Stomach (tissue), 9 donors: Measurements from ENCODE around the gene NEK10. TPM values are rescaled to one million over a fixed set of nuclear protein-coding genes. Genes with fewer than 3 reads are reported as not detected.
A peak's percentile ranks its signal among the peaks of the same experiment; 100 is the strongest.

Source experiments
- DNase-seq, 2 donors: peaks; one replicate each; pipeline versions ENCODE4 v3.0.0 to v3.0.0-alpha.2; 2013 to 2019
- H3K27ac ChIP-seq, 5 donors: fragments of 200-600 bp in 4 of 5; sonication (generic) in 4 of 5; one replicate each; pipeline ENCODE4 v1.5.1; 2013 to 2019; ENCODE audit warnings: mild to moderate bottlenecking in 1 of 5, moderate library complexity in 1 of 5
- H3K27me3 ChIP-seq, 3 donors: fragments of 200-600 bp; sonication (generic); one replicate each; pipeline ENCODE4 v1.5.1; 2017 to 2019; ENCODE audit warnings: mixed run types in 1 of 3
- H3K36me3 ChIP-seq, 4 donors: fragments of 200-600 bp; sonication (generic); 1 replicate in 3 of 4; 2 replicates in 1 of 4; pipeline ENCODE4 v1.5.1; 2016 to 2019
- H3K4me1 ChIP-seq, 4 donors: fragments of 200-600 bp; sonication (generic); one replicate each; pipeline ENCODE4 v1.5.1; 2016 to 2019
- H3K4me3 ChIP-seq, 4 donors: fragments of 200-600 bp; sonication (generic) in 3 of 4; one replicate each; pipeline ENCODE4 v1.5.1; 2016 to 2019; ENCODE audit warnings: mild to moderate bottlenecking in 1 of 4
- H3K9me3 ChIP-seq, 4 donors: fragments of 200-600 bp; sonication (generic); one replicate each; pipeline ENCODE4 v1.5.1; 2016 to 2019
- EP300 ChIP-seq: sonication (generic); formaldehyde crosslinking; IDR thresholded peaks from one replicate; pipeline ENCODE4 v1.6.1; 2017; ENCODE audit warnings: antibody characterized with exemption
- POLR2A ChIP-seq, 4 donors: fragments of 450-650 bp; IDR thresholded peaks; one replicate each; pipeline ENCODE4 v1.6.1; 2016; ENCODE audit warnings: antibody characterized with exemption in 4 of 4, control low read depth in 2 of 4, mild to moderate bottlenecking in 1 of 4, moderate library complexity in 1 of 4
- POLR2AphosphoS5 ChIP-seq, 3 donors: sonication (generic); formaldehyde crosslinking; IDR thresholded peaks; one replicate each; pipeline ENCODE4 v1.6.1; 2016; ENCODE audit warnings: antibody characterized with exemption in 3 of 3
- WGBS, 5 donors: extraction: QIAGEN DNeasy Blood & Tissue Kit in 3 of 5; methylation state at CpG; one replicate each; pipeline versions ENCODE4 v1.1.5 to v1.1.7; 2013 to 2018; 5-methylcytosine and 5-hydroxymethylcytosine counted together
- intact Hi-C: fragments of 100-400 bp; cut with DNase I; formaldehyde crosslinking; loops from one replicate; pipeline ENCODE4 v1.15.1; 2023; ENCODE audit warnings: low total_unique reads
- polyA plus RNA-seq, 3 donors: library from polyadenylated mRNA; stranded (reverse); fragments of 200-250 nt; gene quantifications; one replicate each; pipeline ENCODE4 v1.2.3, GENCODE V29; 2013
- total RNA-seq, 5 donors: library from RNA; depleted of rRNA; stranded (reverse); fragments of >200 nt; gene quantifications; one replicate each; pipeline versions ENCODE4 v1.1.0 to v1.2.3, GENCODE V29; 2014 to 2016
- TF ChIP-seq, protein P1 (sequence below), 7 experiments: fragments of 450-650 bp in 4 of 7; fragments of 200-600 bp in 3 of 7; sonication (generic) in 3 of 7; IDR thresholded peaks; one replicate each; pipeline ENCODE4 v1.5.1; 2016 to 2019; ENCODE audit warnings: antibody characterized with exemption in 7 of 7, control low read depth in 2 of 7, mild to moderate bottlenecking in 1 of 7
- donor health status: healthy with polysubstance abuse.
- donor health status: Bipolar disorder and iron deficiency.
- donor health status: healthy.

NEK10 gene
- total and polyA plus RNA-seq, 8 donors = 0.61 to 14.3 (median 1.2) TPM; not detected in 3

DNA sequence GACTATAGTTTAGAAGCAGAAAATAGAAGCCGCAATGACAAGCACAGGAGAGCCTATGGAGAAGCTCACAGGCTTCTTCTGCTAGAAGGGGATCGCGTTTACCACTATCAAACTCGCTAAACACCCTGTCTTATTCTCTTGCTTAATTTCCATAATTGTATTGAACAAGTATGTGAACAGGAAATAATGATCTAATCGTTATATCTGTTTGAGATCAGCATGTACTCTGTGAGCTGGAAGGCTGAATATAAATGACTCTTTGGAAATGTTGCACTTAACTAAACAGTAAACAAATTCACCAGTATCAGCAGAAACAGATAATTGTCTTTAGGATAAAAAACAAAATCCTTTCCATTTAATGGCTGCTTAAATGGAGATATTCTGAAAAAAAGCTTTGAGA lies 15.0 kb downstream of the NEK10 start:
- 62 to 69% (median 64%) methylated on average over 5 of the region's 5 CpGs for WGBS, 5 donors
- intact Hi-C loops = no loop called here
- TF ChIP-seq, protein P1, sequence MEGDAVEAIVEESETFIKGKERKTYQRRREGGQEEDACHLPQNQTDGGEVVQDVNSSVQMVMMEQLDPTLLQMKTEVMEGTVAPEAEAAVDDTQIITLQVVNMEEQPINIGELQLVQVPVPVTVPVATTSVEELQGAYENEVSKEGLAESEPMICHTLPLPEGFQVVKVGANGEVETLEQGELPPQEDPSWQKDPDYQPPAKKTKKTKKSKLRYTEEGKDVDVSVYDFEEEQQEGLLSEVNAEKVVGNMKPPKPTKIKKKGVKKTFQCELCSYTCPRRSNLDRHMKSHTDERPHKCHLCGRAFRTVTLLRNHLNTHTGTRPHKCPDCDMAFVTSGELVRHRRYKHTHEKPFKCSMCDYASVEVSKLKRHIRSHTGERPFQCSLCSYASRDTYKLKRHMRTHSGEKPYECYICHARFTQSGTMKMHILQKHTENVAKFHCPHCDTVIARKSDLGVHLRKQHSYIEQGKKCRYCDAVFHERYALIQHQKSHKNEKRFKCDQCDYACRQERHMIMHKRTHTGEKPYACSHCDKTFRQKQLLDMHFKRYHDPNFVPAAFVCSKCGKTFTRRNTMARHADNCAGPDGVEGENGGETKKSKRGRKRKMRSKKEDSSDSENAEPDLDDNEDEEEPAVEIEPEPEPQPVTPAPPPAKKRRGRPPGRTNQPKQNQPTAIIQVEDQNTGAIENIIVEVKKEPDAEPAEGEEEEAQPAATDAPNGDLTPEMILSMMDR (IDR thresholded peaks at IDR 0.05) = no peak
- TF ChIP-seq POLR2AphosphoS5 (IDR thresholded peaks at IDR 0.05) (no peak), EP300 (no peak), POLR2A (IDR thresholded peaks at IDR 0.05) (no peak)
- Histone ChIP-seq H3K27me3 (no peaks in the 10 kb centered on the region), H3K9me3 (no peaks in the 10 kb centered on the region), H3K4me1 (peaks cover 0 to 21% (median 11%) of the 10 kb centered on the region in 4 donors), H3K27ac (peak overlapping the region in 2 of 5 donors; percentile 9 to 44), H3K36me3 (no peaks in the 10 kb centered on the region), H3K4me3 (no peak overlapping the region)
- no peak for DNase-seq

DNA sequence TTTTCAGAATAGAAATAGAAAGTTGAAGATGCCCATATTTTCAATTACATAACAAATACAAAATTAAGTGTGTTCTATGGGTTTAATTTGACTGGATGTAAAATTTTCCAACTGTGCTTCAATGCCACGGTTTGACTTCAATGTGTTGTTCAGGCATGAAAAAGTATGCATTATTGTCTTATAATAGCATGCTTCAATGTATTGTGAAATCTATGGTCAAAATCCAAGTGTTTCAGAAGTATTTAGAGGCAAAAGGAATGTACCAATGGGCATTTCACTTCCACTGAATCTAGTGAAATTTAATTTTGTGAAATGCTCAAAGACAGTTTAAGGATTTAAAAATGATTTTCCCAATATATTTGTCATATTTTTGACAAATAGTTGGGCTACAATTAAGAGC lies 16.0 kb downstream of the NEK10 start:
- no peak for TF ChIP-seq EP300
- TF ChIP-seq POLR2AphosphoS5 (IDR thresholded peaks at IDR 0.05) = no peak
- TF ChIP-seq, protein P1 (IDR thresholded peaks at IDR 0.05) = no peak
- TF ChIP-seq POLR2A (IDR thresholded peaks at IDR 0.05) = no peak
- Histone ChIP-seq H3K4me1 (peaks cover 0 to 12% (median 6%) of the 10 kb centered on the region in 4 donors), H3K9me3 (no peaks in the 10 kb centered on the region), H3K27ac (no peak overlapping the region), H3K36me3 (no peaks in the 10 kb centered on the region), H3K27me3 (no peaks in the 10 kb centered on the region), H3K4me3 (no peak overlapping the region)
- intact Hi-C loops = no loop called here
- 80 to 93% (median 88%) methylated on average over 1 of the region's 1 CpG for WGBS, 5 donors
- no peak for DNase-seq

DNA sequence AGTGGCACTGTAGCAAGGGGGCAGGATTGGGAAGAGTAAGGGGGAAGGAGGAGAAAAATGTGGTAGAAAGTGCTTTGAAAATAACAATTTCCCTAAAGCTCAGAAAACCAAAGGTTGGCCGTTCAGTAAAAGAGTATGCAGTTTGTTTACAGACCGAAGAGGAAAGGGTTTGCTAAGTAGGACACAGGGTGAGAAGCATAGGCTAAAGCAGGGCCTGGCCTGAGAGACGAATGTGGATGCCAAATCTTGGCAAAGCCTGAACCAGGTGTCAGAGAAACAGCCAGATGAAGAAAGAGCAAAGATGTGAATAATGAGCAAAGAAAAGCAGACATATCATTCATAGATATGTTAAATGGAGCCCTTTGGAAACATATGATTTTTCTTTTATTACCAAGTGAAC lies 17.1 kb downstream of the NEK10 start:
- WGBS, 5 donors = 40 to 63% (median 49%) methylated on average over 3 of the region's 3 CpGs
- Histone ChIP-seq H3K27me3 (no peaks in the 10 kb centered on the region), H3K27ac (no peak overlapping the region), H3K36me3 (no peaks in the 10 kb centered on the region), H3K4me1 (peaks cover 0 to 7% (median 5%) of the 10 kb centered on the region in 4 donors), H3K9me3 (no peaks in the 10 kb centered on the region), H3K4me3 (no peak overlapping the region)
- no peak for DNase-seq
- TF ChIP-seq EP300 (no peak), POLR2A (IDR thresholded peaks at IDR 0.05) (no peak), POLR2AphosphoS5 (IDR thresholded peaks at IDR 0.05) (no peak)
- TF ChIP-seq, protein P1 (IDR thresholded peaks at IDR 0.05) = no peak
- intact Hi-C loops = no loop called here

DNA sequence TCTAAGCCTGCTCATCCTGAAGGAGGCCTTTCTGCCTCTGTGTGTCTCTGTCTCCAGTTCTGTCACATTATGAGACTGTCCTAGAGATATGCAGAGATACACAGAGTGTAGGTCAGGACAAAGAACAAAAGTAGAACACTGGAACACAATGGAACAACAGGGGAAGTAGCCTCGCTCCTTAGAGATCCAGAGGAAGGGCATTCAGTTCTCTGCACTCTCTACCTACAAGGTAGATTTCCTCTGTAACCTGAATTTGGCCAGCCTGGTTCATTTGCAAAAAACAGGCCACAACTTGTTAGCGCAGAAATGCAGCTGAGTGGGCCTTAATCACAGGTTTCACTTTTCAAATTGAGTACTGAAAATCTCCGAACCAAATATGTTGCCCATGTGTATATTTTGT lies 19.4 kb downstream of the NEK10 start:
- no peak for DNase-seq

More for the DNA sequence above, 19.4 kb downstream of the NEK10 start:
- Histone ChIP-seq H3K4me3 (no peak overlapping the region), H3K27me3 (no peaks in the 10 kb centered on the region), H3K4me1 (peaks cover 0 to 7% (median 5%) of the 10 kb centered on the region in 4 donors), H3K27ac (no peak overlapping the region), H3K36me3 (no peaks in the 10 kb centered on the region), H3K9me3 (no peaks in the 10 kb centered on the region)
- no peak for TF ChIP-seq POLR2A (IDR thresholded peaks at IDR 0.05)
- TF ChIP-seq EP300 = no peak
- no peak for TF ChIP-seq POLR2AphosphoS5 (IDR thresholded peaks at IDR 0.05)
- TF ChIP-seq, protein P1 (IDR thresholded peaks at IDR 0.05) = no peak
- intact Hi-C loops = no loop called here
- 83 to 92% (median 86%) methylated on average over 3 of the region's 3 CpGs for WGBS, 5 donors
